OCI-LY3 (cell line): ENCODE results near the gene ARHGEF39.

Experiments used
- CTCF ChIP-seq: fragments of 200-600, 300-600 bp; sonication (generic); IDR thresholded peaks from 2 replicates; pipeline ENCODE4 v1.5.1; 2014; ENCODE audit warnings: antibody characterized with exemption, low read length, low read depth
- EZH2phosphoT487 ChIP-seq: fragments of 200-600 bp; shearing (Covaris generic); IDR thresholded peaks from 2 replicates; pipeline ENCODE4 v1.6.1; 2018; ENCODE audit warnings: antibody characterized with exemption, mixed run types, low read depth

- peak; percentile 81 for TF ChIP-seq CTCF
- TF ChIP-seq EZH2phosphoT487 = no peak
Measured at GRCh38 chr9:35696520-35697215, 31.7 kb upstream of the ARHGEF39 start.
